Endometrial microvascular endothelial cells (primary cell): ENCODE data around the gene PCDH15. TPM values are rescaled to one million over a fixed set of nuclear protein-coding genes. Genes with fewer than 3 reads are reported as not detected.
"Not testable (repeated sequence)": the region's sequence is repeated elsewhere in the genome, so short reads cannot be mapped to it uniquely, and the experiment has no call there.

Source experiments
- in situ Hi-C: cut with HindIII; loops from 2 replicates; pipeline ENCODE4 v1.10.0; 2017; ENCODE audit warnings: low sequenced_read_pairs, low pct_unique_long_range_greater_than_20kb; ENCODE audit errors: inconsistent ontology term
- total RNA-seq: library from RNA; depleted of rRNA; stranded (reverse); fragments of >200 nt; gene quantifications from one replicate; pipeline ENCODE4 v1.2.3, GENCODE V29; 2015; ENCODE audit errors: inconsistent ontology term

The PCDH15 gene
- total RNA-seq, 1 donor from 2014 or later: not detected

- in situ Hi-C loops: no loop called here
These were observed 206.7 kb downstream of the PCDH15 start for GRCh38 chr10:54594289-54594688.

- in situ Hi-C loops: no loop called here
These were observed 213.1 kb downstream of the PCDH15 start for GRCh38 chr10:54587971-54588370.

- in situ Hi-C loops: no loop called here
These were observed 215.5 kb downstream of the PCDH15 start for GRCh38 chr10:54585572-54585971.

- in situ Hi-C loops: no loop called here
These were observed 223.3 kb downstream of the PCDH15 start for GRCh38 chr10:54577682-54578081.

- in situ Hi-C loops: no loop called here
These were observed 224.5 kb downstream of the PCDH15 start for GRCh38 chr10:54576541-54576940.

GRCh38 chr10:54559498-54559897, 241.5 kb downstream of the PCDH15 start:
- in situ Hi-C loops: no loop called here

GRCh38 chr10:54554028-54554427, 247.0 kb downstream of the PCDH15 start:
- in situ Hi-C loops: no loop called here

GRCh38 chr10:54550016-54550415, 251.0 kb downstream of the PCDH15 start:
- in situ Hi-C loops: no loop called here

GRCh38 chr10:54531296-54531695, 269.7 kb downstream of the PCDH15 start:
- in situ Hi-C loops: no loop called here

GRCh38 chr10:54530299-54530698, 270.7 kb downstream of the PCDH15 start:
- in situ Hi-C loops: no loop called here

- in situ Hi-C loops: no loop called here
These were observed 275.2 kb downstream of the PCDH15 start for GRCh38 chr10:54525816-54526215.

- in situ Hi-C loops: not testable (repeated sequence)
These were observed 285.8 kb downstream of the PCDH15 start for GRCh38 chr10:54515244-54515643.

- in situ Hi-C loops: no loop called here
These were observed 297.2 kb downstream of the PCDH15 start for GRCh38 chr10:54503863-54504262.

- in situ Hi-C loops: no loop called here
These were observed 299.1 kb downstream of the PCDH15 start for GRCh38 chr10:54501929-54502328.

GRCh38 chr10:54496852-54497251, 304.2 kb downstream of the PCDH15 start:
- in situ Hi-C loops: no loop called here

- in situ Hi-C loops: no loop called here
These were observed 313.3 kb downstream of the PCDH15 start for GRCh38 chr10:54487743-54488142.

GRCh38 chr10:54485971-54486370, 315.1 kb downstream of the PCDH15 start:
- in situ Hi-C loops: no loop called here

- in situ Hi-C loops: no loop called here
These were observed 316.8 kb downstream of the PCDH15 start for GRCh38 chr10:54484186-54484585.

GRCh38 chr10:54478601-54479000, 322.4 kb downstream of the PCDH15 start:
- in situ Hi-C loops: no loop called here

GRCh38 chr10:54477738-54478137, 323.3 kb downstream of the PCDH15 start:
- in situ Hi-C loops: no loop called here

- in situ Hi-C loops: no loop called here
These were observed 330.8 kb downstream of the PCDH15 start for GRCh38 chr10:54470324-54470631.
